Measurements from ENCODE around the gene CAVIN1.
"Not testable (repeated sequence)": the region's sequence is repeated elsewhere in the genome, so short reads cannot be mapped to it uniquely, and the experiment has no call there.

CAVIN1 gene

GRCh38 chr17:42429726-42430447 is 6.8 kb upstream of the CAVIN1 start:
- no peak for DNase-seq (ENCODE audit: low spot score)

DNA sequence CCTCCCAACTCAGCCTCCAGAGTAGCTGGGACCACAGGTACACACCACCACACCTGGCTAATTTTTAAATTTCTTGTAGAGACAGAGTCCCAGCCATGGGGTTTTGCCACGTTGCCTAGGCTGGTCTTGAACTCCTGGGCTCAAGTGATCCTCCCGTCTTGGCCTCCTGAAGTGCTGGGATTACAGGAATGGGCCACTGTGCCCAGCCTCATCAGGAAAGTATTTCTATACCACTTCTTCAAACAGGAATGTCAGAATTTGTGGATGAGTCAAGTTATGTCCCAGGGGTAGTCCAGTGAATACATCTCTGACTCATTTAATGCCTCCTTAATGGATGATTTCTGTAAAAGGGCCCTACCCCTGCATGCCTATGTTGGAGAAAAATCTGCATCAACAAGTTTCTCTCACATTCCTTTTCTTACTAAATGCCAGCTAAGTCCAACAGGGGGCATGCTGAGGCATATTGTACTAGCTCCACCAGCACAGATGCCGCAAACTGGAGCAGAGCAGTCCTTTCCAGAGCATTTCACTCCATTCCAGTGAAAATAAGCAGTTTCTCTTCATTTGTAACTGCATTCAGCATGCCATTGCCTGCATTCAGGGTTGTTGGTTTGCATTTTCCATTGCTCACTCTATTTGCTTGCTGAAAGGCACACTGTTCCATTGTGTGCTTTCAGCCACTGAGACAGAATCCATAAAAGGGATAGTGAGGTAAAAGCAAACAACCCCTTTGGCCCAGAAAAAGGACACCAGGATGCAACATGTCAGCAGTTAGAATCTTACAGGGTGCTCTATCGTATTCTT is 5.3 kb upstream of the CAVIN1 start:
- peak; percentile 82 for DNase-seq (ENCODE audit: low spot score)

GRCh38 chr17:42424991-42425610 is 2.0 kb upstream of the CAVIN1 start:
- no peak for DNase-seq (ENCODE audit: low spot score)

DNA sequence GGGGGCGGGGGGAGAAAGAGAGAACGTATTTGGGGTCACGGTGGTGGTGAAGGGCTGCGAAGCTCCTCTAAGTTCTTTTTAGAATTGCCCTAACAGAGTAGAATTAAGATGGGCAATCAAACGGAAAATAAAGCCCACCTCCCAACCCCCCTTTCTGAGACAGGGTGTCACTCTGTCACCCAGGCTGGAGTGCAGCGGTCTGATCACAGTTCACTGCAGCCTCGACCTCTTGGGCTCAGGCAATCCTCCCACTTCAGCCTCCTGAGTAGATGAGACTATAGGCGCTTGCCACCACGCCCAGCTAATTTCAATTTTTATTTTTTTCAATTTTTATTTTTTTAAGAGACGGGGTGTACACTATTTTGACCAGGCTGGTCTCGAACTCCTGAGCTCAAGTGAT is 710 bp upstream of the CAVIN1 start:
- no peak for DNase-seq (ENCODE audit: low spot score)

GRCh38 chr17:42422412-42422957 is 571 bp downstream of the CAVIN1 start:
- peak; percentile 58 for DNase-seq (ENCODE audit: low spot score)

- peak; percentile 87 for DNase-seq (ENCODE audit: low spot score)
These were observed 1.3 kb downstream of the CAVIN1 start for GRCh38 chr17:42421507-42422338.

DNA sequence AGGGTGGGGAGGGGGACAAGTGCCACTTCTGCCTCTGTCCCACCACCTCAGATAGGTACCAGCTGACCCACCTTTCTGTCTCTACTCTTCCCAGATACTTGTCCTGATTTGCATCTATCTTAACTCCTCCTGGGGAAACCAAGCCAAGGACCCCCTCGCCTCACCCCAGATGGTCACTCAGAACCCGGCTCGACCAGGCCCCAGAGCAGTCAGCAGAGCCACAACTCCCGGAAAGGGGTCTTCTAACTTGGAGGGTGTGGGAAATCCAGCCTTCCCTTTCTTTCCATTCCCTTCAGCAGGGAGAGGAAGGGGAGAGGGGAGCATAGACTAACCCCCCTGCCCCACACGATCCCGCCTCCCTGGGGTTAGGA is 1.9 kb downstream of the CAVIN1 start:
- DNase-seq (ENCODE audit: low spot score), result no peak

- DNase-seq (ENCODE audit: low spot score), result not testable (repeated sequence)
These were observed 5.1 kb downstream of the CAVIN1 start for GRCh38 chr17:42417981-42418380.

DNA sequence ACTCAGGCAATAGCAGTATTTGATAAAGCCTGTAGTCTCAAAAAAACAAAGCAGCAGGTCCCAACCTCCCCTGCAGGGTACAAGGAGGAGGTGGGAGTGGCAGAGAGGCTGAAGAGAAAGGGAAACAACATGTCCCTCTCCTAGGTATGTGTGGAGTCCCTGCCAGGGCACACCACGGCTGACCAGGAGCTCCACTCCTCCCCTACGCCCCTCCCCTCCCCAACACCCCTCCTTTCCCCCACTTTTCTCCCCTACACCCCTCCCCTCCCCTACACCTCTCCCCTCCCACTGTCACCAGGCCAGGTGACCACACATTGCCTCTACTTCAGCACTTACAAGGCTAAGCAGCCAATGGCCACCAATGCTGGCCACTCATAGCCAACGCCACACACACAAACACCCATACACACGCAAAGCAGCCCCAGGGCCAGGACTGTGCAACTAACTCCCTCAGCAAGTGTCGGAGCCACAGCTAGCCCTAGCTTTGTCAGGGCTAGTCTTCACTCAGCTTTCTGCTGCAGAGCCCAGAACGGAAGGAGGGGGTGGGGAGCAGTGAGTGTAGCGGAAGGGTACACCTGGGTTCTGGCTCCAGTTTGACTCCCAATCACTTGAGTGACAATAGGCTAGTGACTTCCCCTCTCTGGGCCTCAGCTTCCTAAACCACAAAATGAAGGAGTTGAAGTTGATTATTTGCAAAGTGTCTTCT is 8.2 kb downstream of the CAVIN1 start:
- DNase-seq (ENCODE audit: low spot score), result no peak

DNA sequence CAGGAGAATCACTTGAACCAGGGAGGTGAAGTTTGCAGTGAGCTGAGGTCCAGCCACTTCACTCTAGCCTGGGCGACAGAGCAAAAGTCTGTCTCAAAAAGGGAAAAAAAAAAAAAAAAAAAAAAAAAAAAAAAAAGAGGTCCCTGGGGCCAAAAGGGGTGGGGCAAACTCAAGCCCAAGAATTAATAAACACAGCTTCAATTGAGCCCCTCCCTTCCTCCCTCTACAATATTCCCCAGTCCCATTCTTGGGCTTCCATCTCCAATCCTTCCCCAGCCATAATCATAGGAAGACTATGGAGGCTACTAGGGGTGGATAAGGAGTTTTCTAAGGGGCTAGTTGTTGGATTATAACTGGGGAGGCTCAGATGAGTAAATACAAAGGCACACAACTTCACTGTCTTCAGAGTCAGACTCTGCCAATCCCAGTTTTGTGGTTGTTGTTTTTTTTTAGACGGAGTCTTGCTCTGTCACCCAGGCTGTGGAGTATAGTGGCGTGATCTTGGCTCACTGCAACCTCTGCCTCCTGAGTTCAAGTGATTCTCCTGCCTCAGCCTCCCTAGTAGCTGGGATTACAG is 9.5 kb downstream of the CAVIN1 start:
- DNase-seq (ENCODE audit: low spot score), result peak; percentile 29

DNA sequence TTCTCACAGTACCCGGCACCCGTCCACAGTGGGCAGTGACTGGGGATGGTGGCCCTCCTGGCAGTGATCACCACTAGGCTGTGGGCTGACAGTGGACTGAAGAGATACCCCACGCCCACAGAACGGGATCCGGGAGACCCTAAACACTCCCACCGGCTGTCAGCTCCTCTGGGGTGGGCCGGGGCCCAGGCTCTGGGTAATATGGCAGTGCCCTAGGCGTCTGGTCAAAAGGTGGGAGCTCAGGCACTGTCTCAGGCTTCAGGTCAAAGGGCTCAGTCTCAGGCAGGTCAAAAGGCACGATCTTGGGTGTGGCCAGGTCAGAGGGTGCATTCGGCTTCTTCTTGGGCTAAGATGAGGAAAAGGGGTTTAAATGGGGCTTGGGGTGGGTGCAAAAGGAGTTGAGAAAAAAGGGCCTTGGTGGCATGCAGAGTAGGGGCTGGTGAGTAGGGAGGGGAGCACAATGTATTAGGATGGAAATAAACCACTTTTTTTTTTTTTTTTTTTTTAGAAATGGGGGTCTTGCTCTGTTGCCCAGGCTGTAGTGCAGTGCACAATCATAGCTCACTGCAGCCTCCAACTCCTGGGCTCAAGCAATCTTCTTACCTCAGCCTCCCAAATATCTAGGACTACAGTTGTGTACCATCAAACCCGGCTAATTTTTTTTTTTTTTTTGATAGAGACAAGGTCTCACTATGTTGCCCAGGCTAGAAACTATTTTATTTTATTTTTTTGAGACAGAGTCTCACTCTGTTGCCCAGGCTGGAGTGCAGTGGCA is 11.0 kb downstream of the CAVIN1 start:
- no peak for DNase-seq (ENCODE audit: low spot score)

DNA sequence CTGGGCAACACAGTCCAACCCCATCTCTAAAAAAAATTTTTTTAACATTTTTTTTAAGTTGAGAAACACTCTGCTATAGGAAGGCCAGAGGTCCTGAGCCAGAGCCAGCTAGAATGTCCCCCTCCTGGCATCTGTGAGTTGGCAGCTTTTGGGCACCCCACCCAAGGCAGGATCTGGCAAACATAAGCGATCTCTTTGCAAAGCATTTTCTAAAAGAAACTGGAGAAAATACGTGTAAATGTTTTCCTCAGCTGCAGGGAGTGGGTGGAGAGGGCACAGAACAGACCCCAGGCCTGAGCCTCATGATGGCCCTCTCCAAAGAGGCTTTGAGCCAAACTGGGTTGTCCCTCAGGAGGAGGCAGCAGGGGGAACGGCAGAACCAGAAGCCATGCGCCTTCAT is 11.7 kb downstream of the CAVIN1 start:
- DNase-seq (ENCODE audit: low spot score), result no peak

DNA sequence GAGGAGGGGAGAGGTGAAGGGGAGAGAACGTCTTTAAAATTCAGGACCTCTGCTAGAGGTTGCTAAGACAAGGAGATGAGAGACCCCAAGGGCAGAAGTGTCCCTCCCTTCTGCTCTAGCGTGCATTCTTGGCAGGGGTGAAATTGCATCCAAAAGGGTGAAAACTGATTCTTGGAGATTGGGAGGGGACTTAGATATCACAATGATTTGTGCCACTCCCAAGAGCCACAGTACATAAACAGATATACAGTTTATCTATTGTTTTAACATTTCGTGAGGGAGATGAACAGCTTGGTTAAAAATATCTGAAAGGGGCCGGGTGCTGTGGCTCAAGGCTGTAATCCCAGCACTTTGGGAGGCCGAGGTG is 12.8 kb downstream of the CAVIN1 start:
- no peak for DNase-seq (ENCODE audit: low spot score)

DNA sequence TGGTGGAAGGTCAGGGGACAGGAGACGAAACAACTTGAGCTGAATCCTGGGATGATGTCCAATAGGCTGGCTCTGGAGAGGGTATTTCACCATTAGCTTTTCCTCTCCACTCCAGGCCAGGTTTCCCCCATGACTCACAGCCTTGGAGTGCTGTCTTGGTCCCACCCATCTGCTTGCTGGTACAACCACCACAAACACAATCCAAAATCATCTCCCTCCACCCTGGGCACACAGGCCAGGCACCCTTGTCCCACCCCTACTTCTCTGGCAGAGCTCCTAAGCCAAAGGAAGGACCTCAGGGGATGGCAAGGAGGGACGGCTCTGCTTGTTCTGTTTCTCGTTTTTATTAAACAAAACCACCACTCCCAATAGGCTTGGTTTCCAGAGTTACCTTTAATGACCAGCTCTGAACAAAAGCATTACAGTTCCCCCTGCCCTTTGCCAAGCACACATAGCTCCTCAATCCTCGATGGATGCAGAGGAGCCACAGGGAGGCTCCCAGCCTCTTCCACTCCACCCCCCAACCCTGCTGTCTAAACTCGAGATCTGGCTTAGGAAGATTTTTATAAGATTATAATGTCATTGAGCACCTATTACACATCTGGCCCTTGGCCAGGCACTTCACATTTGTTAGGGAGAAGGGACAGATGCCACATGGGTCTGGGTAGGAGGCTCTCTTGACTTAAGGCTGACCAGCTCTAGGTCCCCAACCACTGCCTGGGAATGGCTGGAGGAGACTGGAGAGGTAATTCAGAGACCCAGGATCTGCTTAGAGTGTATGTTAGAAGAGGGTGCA is 13.3 kb downstream of the CAVIN1 start:
- DNase-seq (ENCODE audit: low spot score), result peak; percentile 91

DNA sequence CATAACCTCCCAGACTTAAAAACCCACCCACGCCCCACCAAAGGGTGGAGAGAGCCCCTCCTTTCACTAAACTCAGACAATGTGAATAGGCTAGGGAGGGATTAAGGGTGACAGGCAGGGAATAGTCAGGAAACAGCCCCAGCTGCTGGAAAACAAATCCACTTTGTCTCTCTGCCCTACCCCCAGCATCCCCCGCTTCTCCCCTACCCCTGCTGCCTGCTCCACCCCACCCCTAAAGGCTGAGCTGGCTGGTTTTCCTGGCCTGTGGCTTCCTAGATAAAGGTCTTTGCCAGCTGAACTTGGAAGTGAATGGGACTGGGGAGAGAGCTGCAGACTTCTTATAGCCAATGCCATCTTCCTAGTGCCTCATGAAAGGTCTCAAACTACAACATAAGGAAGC is 15.0 kb downstream of the CAVIN1 start:
- DNase-seq (ENCODE audit: low spot score), result no peak

DNA sequence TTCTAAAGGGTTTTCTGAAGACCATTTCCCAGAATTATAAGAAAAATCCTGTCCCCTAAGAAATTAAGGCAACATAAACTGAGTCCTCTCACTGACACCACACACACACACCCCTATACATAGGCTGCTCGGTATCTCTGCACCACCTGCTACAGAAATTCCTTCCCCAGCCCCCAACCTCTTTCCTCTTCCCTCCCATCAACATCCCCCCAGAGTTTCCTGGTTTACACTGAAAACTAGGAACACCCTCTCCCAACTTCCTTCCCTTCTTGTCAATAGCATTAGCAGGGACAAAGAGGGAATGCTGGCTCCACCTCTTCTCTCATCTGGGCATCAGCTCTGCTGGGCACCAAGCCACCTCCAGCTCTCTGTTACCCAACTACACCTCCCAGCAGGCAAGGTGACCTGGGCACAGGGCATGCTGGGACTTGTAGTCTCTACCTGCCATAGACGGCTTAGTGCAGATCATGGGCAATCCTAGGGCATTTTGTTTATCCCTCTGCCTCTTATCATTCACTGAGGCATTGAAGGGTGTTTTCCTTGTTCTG is 15.7 kb downstream of the CAVIN1 start:
- DNase-seq (ENCODE audit: low spot score), result peak; percentile 56

DNA sequence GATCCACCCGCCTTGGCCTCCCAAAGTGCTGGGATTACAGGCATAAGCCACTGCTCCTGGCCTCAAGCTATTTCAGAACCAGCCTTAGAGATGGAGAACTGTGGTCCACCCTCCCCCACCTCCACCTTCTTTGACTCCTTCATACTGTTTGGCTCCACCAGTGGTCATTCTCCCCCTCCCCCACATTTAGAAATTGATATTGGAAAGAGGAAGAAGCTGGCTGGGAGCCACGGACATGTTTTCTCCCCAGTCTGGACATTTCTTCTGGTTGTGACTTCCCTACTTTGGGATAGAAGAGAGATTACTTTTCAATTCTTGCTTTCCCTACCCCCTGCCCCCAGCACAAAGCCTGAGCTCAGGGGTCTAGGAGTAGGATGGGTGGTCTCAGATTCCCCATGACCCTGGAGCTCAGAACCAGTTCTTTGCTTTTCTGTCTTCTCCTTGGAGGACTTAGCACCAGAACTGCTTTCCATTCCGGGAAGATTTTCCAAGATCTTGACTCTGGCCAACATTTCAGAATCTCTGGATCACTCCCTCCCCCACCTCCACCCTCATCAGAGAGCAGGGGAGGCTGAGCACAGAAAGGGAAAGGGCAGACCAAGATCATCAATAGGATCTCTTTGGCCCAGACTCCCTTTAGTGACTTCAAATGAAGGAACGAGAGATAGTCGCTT is 16.3 kb downstream of the CAVIN1 start:
- DNase-seq (ENCODE audit: low spot score), result no peak

DNA sequence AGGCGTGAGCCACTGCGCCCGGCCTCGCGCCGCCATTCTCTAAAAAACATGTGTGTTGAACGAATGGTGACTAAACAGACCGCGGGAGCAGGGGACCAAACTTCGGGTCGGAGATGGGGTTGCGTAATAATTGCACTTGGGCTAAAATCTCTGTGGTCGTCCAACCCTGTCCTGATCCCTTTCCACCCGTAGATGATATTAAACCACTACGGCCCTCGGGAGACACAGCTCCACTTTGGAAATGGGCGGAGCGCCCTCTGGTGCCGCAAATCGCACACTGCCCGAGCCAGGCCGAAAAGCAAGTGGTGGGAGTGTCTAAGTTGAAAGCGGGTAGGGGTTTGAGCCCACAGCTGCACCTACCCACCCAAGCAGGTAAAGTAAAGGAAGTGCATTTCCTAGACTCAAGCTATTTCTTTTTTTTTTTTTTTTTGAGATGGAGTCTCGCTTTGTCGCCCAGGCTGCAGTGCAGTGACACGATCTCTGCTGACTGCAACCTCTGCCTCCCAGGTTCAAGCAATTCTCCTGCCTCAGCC is 17.0 kb downstream of the CAVIN1 start:
- peak; percentile 69 for DNase-seq (ENCODE audit: low spot score)

All from GM03348 (cell line).